ENCODE measurements around the gene PFDN6.

GRCh38 chr6:33250731-33251130 lies 38.7 kb upstream of the PFDN6 start:
- TF ChIP-seq CTCF (optimal IDR thresholded peaks at IDR 0.05 in 1 of 3, IDR thresholded peaks at IDR 0.05 in 1 of 3, conservative IDR thresholded peaks at IDR 0.05 in 1 of 3; ENCODE audit: extremely low read depth in 1 of 3, insufficient read depth in 2 of 3, low read length in 3 of 3) (no peak), EZH2 (IDR thresholded peaks at IDR 0.05; ENCODE audit: low read length) (no peak)
